Keratinocyte (primary cell): ENCODE results near the gene GJB4. TPM values are rescaled to one million over a fixed set of nuclear protein-coding genes. Genes with fewer than 3 reads are reported as not detected.

Experiments used
- DNase-seq: peaks from one replicate; pipeline ENCODE4 v3.0.0-alpha.2; 2011; ENCODE audit warnings: low read depth, missing footprints, low spot score
- FAIRE-seq: peaks from 2 replicates; lab custom pipeline; 2011; peaks lifted over from hg19 to GRCh38; lab: Jason Lieb, UNC
- H2AFZ ChIP-seq: 2 replicates; pipeline ENCODE4 v1.6.0; 2012; ENCODE audit warnings: low read length, control low read depth, inconsistent platforms; ENCODE audit not compliant: control insufficient read depth
- H3K27ac ChIP-seq: 2 replicates; pipeline ENCODE4 v1.5.1; 2011; ENCODE audit warnings: low read length; ENCODE audit not compliant: control insufficient read depth, insufficient read depth
- H3K27me3 ChIP-seq: 3 replicates; pipeline ENCODE4 v1.6.0; 2011; ENCODE audit warnings: low read length; ENCODE audit not compliant: control insufficient read depth, insufficient read depth; ENCODE audit errors: extremely low read depth
- H3K36me3 ChIP-seq, 2 experiments: 2 replicates in 1 of 2; 3 replicates in 1 of 2; pipeline ENCODE4 v1.5.1; 2011; ENCODE audit warnings: low read length in 2 of 2, mild to moderate bottlenecking in 1 of 2; ENCODE audit not compliant: control insufficient read depth in 2 of 2, insufficient read depth in 2 of 2; ENCODE audit errors: extremely low read depth in 1 of 2
- H3K4me1 ChIP-seq: 3 replicates; pipeline ENCODE4 v1.5.1; 2011; ENCODE audit warnings: low read length; ENCODE audit not compliant: control insufficient read depth, insufficient read depth; ENCODE audit errors: extremely low read depth
- H3K4me2 ChIP-seq: 3 replicates; pipeline ENCODE4 v1.6.0; 2011; ENCODE audit warnings: low read depth, low read length; ENCODE audit not compliant: control insufficient read depth, insufficient read depth; ENCODE audit errors: extremely low read depth
- H3K4me3 ChIP-seq, 3 experiments: fragments of 200-600 bp in 1 of 3; sonication (generic) in 1 of 3; 2 replicates in 2 of 3; 3 replicates in 1 of 3; pipeline ENCODE4 v1.5.1; 2011 to 2016; ENCODE audit warnings: low read length in 3 of 3, mild to moderate bottlenecking in 3 of 3, control low read depth in 2 of 3, inconsistent platforms in 1 of 3, low read depth in 1 of 3, mixed read lengths in 1 of 3, mixed run types in 1 of 3, moderate library complexity in 1 of 3; ENCODE audit not compliant: control insufficient read depth in 2 of 3, insufficient read depth in 2 of 3; ENCODE audit errors: extremely low read depth in 1 of 3
- H3K79me2 ChIP-seq: 2 replicates; pipeline ENCODE4 v1.6.0; 2012; ENCODE audit warnings: low read length; ENCODE audit not compliant: control insufficient read depth, insufficient read depth
- H3K9ac ChIP-seq: 3 replicates; pipeline ENCODE4 v1.6.0; 2011; ENCODE audit warnings: low read length; ENCODE audit not compliant: control insufficient read depth, insufficient read depth; ENCODE audit errors: extremely low read depth
- H3K9me1 ChIP-seq: 3 replicates; pipeline ENCODE4 v1.6.0; 2011; ENCODE audit warnings: low read length; ENCODE audit not compliant: control insufficient read depth, insufficient read depth; ENCODE audit errors: extremely low read depth
- H3K9me3 ChIP-seq: 2 replicates; pipeline ENCODE4 v1.5.1; 2012; ENCODE audit warnings: low read depth, low read length; ENCODE audit not compliant: control insufficient read depth
- H4K20me1 ChIP-seq: 3 replicates; pipeline ENCODE4 v1.6.0; 2011; ENCODE audit warnings: low read length; ENCODE audit not compliant: control insufficient read depth, insufficient read depth; ENCODE audit errors: extremely low read depth
- EZH2 ChIP-seq: IDR thresholded peaks from one replicate; pipeline ENCODE4 v1.6.1; 2012; ENCODE audit warnings: inconsistent platforms, mild to moderate bottlenecking, low read length, moderate library complexity
- dilution Hi-C: fragments of 300-500 bp; cut with MboI; formaldehyde crosslinking; loops from one replicate; pipeline ENCODE4 v1.7.0; 2020; ENCODE audit warnings: low sequenced_read_pairs; ENCODE audit not compliant: extremely low pct_ligation_motif_present
- polyA plus RNA-seq, 5 experiments: library from polyadenylated mRNA; depleted of rRNA in 3 of 5; stranded (reverse) in 3 of 5; stranded (forward) in 1 of 5; unstranded in 1 of 5; fragments of >200 nt; gene quantifications; 1 replicate in 1 of 5; 2 replicates in 3 of 5; 3 replicates in 1 of 5; pipeline versions ENCODE4 v1.2.1 to v1.2.3, GENCODE V29; 2011 to 2012; ENCODE audit warnings: missing spikeins in 2 of 5, low read depth in 1 of 5, low replicate concordance in 1 of 5
- TF ChIP-seq, protein P1 (sequence below), 3 experiments: IDR thresholded peaks in 1 of 3; conservative IDR thresholded peaks in 1 of 3; optimal IDR thresholded peaks in 1 of 3; 2 replicates in 2 of 3; 3 replicates in 1 of 3; pipeline versions ENCODE3 to v1.5.1; 2011; ENCODE audit warnings: low read length in 3 of 3, mild to moderate bottlenecking in 3 of 3, moderate library complexity in 2 of 3, control low read depth in 1 of 3, inconsistent platforms in 1 of 3; ENCODE audit not compliant: insufficient read depth in 2 of 3; ENCODE audit errors: extremely low read depth in 1 of 3

GJB4 gene
- polyA plus RNA-seq, 1 donor (not counting 4 experiments of a cell fraction or from before 2014, with no cell fraction given), result 18.1 TPM

DNA sequence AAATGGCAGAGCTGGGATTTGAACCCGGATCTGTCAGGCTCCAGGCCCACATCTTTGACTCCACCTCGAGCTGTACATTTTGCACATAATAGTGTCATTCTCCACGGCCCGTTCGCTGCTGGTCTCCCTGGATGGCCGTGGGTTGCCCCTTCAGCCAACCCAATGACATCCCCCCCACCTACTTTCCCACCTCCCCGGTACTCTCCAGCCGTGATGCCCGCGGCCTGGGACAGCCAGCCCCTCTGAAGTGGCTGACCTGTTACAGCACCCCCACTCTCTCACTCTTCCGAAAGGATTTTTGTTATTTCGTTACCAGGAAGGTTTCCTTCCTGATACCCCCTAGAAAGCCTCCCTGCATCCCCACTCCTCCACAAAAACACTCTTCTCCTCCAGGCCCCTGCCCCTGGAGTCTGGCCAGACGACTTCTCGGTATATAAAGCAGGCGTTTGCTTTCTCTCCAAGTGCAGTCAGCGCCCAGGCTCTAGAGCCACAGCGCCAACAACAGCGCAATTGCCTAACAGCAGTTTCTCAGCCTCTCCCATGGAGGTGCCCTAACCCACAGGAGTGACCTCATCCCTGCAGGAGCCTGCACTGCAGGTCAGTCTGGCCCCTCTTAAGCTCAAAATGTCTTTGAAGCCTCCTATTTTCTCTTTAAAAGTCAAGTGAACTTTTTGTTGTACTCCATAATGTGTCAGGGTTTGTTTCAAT lies 19.2 kb upstream of the GJB4 start:
- H3K79me2 ChIP-seq, result no peaks in the 10 kb centered on the region
- no peaks in the 10 kb centered on the region for H3K36me3 ChIP-seq
- no peak overlapping the region for H3K27ac ChIP-seq
- TF ChIP-seq EZH2, result no peak
- TF ChIP-seq, protein P1, sequence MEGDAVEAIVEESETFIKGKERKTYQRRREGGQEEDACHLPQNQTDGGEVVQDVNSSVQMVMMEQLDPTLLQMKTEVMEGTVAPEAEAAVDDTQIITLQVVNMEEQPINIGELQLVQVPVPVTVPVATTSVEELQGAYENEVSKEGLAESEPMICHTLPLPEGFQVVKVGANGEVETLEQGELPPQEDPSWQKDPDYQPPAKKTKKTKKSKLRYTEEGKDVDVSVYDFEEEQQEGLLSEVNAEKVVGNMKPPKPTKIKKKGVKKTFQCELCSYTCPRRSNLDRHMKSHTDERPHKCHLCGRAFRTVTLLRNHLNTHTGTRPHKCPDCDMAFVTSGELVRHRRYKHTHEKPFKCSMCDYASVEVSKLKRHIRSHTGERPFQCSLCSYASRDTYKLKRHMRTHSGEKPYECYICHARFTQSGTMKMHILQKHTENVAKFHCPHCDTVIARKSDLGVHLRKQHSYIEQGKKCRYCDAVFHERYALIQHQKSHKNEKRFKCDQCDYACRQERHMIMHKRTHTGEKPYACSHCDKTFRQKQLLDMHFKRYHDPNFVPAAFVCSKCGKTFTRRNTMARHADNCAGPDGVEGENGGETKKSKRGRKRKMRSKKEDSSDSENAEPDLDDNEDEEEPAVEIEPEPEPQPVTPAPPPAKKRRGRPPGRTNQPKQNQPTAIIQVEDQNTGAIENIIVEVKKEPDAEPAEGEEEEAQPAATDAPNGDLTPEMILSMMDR (optimal IDR thresholded peaks at IDR 0.05 in 1 of 3, IDR thresholded peaks at IDR 0.05 in 1 of 3, conservative IDR thresholded peaks at IDR 0.05 in 1 of 3; ENCODE audit: extremely low read depth in 1 of 3, insufficient read depth in 2 of 3, low read length in 3 of 3), result peak in 1 of 3 experiments; percentile 11
- no peaks in the 10 kb centered on the region for H3K4me1 ChIP-seq
- no peak overlapping the region for H3K9ac ChIP-seq
- no peak for DNase-seq
- no peaks in the 10 kb centered on the region for H3K27me3 ChIP-seq
- dilution Hi-C loops, result no loop called here
- FAIRE-seq, result no peak
- no peaks in the 10 kb centered on the region for H4K20me1 ChIP-seq
- H3K9me1 ChIP-seq, result no peaks in the 10 kb centered on the region
- no peak overlapping the region for H3K4me3 ChIP-seq
- H3K4me2 ChIP-seq, result no peak overlapping the region
- no peaks in the 10 kb centered on the region for H3K9me3 ChIP-seq
- no peak overlapping the region for H2AFZ ChIP-seq

DNA sequence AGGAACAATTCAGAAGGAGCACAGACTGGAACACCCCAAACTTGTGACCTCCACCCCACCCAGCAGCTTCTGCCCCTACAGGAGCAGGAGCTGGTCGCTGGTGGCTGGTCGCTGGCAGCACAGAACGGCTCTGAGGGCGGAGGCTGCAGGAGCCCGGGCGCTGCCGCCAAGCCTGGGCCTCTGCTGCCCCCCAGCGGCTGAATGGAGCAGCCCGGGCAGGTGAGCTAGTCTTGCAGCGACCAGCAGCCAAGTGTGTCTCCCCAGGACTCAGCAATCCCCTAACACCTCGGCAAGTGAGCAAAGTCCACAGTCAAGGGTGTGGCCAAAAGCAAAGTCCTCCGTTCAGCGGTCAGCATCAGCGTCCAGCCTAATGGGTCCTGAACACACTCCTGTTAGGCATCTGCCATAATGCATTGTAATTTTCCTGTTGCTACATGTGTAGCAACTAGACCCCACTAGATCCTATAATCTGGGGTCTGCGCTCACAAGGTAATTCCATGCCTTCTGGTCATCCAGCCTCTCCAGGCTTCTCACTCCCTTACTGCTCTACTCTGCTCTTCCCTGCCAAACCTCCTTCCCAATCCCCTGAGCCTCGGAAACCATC lies 16.8 kb upstream of the GJB4 start:
- H3K4me2 ChIP-seq, result peak overlapping the region; percentile 25
- TF ChIP-seq EZH2, result no peak
- TF ChIP-seq, protein P1 (optimal IDR thresholded peaks at IDR 0.05 in 1 of 3, IDR thresholded peaks at IDR 0.05 in 1 of 3, conservative IDR thresholded peaks at IDR 0.05 in 1 of 3; ENCODE audit: extremely low read depth in 1 of 3, insufficient read depth in 2 of 3, low read length in 3 of 3), result peak; percentile 85 to 99 (median 94)

More for the DNA sequence above, 16.8 kb upstream of the GJB4 start:
- Histone ChIP-seq H3K9ac (no peak overlapping the region), H4K20me1 (no peaks in the 10 kb centered on the region), H3K36me3 (no peaks in the 10 kb centered on the region), H3K9me3 (no peaks in the 10 kb centered on the region), H3K4me3 (no peak overlapping the region), H2AFZ (no peak overlapping the region), H3K27me3 (no peaks in the 10 kb centered on the region), H3K27ac (no peak overlapping the region), H3K79me2 (no peaks in the 10 kb centered on the region), H3K4me1 (no peaks in the 10 kb centered on the region), H3K9me1 (no peaks in the 10 kb centered on the region)
- dilution Hi-C loops, result no loop called here
- DNase-seq (peak; percentile 50), FAIRE-seq (no peak)
